Tibial nerve (tissue), 4 donors: ENCODE results near the gene PPP1R3E.

Source experiments
- EP300 ChIP-seq, 2 donors: sonication (generic); formaldehyde crosslinking; IDR thresholded peaks; one replicate each; pipeline ENCODE4 v1.6.1; 2017; ENCODE audit warnings: antibody characterized with exemption in 2 of 2, mild to moderate bottlenecking in 1 of 2
- POLR2A ChIP-seq, 2 donors: fragments of 450-650 bp; IDR thresholded peaks; one replicate each; pipeline ENCODE4 v1.6.1; 2017; ENCODE audit warnings: antibody characterized with exemption in 2 of 2, mild to moderate bottlenecking in 2 of 2, moderate library complexity in 2 of 2
- TF ChIP-seq, protein P1 (sequence below), 5 experiments: fragments of 200-600 bp in 3 of 5; fragments of 450-650 bp in 2 of 5; sonication (generic) in 3 of 5; IDR thresholded peaks; one replicate each; pipeline ENCODE4 v1.5.1; 2016 to 2019; ENCODE audit warnings: antibody characterized with exemption in 5 of 5, mild to moderate bottlenecking in 3 of 5, moderate library complexity in 2 of 5

DNA sequence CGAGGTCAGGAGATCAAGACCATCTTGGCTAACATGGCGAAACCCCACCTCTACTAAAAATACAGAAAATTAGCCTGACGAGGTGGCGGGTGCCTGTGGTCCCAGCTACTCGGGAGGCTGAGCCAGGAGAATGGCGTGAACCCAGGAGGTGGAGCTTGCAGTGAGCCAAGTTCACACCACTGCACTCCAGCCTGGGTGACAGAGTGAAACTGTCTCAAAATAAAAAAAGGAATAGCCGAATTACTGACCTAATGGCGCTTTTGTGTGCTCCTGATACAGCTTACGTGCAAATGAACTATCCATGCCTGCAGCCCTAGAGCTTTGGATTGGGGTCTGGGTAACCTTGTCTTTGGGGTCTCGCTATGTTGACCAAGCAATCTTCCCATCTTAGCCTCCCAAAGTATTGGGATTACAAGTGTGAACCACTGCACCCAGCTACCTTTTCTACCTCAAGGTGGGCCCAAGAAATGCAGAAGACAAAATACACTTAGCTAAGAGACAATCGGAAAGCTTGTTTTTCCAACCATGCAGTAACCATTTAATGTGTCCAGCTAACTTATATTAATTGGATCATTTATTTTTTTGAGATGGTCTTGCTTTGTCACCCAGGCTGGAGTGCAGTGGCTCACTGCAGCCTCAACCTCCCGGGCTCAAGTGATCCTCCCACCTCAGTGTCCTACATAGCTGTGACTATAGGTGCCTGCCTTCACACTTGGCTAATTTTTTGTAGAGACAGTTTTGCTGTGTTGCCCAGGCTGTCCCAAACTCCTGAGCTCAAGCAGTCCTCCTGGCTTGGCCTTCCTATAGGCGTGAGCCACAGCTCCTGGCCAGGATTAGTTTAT is 24.1 kb upstream of the PPP1R3E start:
- TF ChIP-seq, protein P1, sequence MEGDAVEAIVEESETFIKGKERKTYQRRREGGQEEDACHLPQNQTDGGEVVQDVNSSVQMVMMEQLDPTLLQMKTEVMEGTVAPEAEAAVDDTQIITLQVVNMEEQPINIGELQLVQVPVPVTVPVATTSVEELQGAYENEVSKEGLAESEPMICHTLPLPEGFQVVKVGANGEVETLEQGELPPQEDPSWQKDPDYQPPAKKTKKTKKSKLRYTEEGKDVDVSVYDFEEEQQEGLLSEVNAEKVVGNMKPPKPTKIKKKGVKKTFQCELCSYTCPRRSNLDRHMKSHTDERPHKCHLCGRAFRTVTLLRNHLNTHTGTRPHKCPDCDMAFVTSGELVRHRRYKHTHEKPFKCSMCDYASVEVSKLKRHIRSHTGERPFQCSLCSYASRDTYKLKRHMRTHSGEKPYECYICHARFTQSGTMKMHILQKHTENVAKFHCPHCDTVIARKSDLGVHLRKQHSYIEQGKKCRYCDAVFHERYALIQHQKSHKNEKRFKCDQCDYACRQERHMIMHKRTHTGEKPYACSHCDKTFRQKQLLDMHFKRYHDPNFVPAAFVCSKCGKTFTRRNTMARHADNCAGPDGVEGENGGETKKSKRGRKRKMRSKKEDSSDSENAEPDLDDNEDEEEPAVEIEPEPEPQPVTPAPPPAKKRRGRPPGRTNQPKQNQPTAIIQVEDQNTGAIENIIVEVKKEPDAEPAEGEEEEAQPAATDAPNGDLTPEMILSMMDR (IDR thresholded peaks at IDR 0.05): no peak
- TF ChIP-seq POLR2A (IDR thresholded peaks at IDR 0.05): no peak
- TF ChIP-seq EP300 (IDR thresholded peaks at IDR 0.05): no peak
